Ovary (tissue), 9 donors: ENCODE data around the gene AGPS. TPM values are rescaled to one million over a fixed set of nuclear protein-coding genes. Genes with fewer than 3 reads are reported as not detected.
"Not testable (repeated sequence)": the region's sequence is repeated elsewhere in the genome, so short reads cannot be mapped to it uniquely, and the experiment has no call there.

Source experiments
- DNase-seq, 5 donors: peaks; one replicate each; pipeline ENCODE4 v3.0.0-alpha.2; 2019 to 2020
- H3K27ac ChIP-seq, 2 donors: fragments of 200-600 bp; one replicate each; pipeline versions ENCODE4 v1.5.1 to v1.8.0; 2019 to 2022
- H3K27me3 ChIP-seq: fragments of 200-600 bp; one replicate; pipeline ENCODE4 v1.8.0; 2022
- H3K36me3 ChIP-seq: fragments of 200-600 bp; sonication (generic); one replicate; pipeline ENCODE4 v1.5.1; 2019
- H3K4me1 ChIP-seq: one replicate; pipeline ENCODE4 v1.8.1; 2013; ENCODE audit warnings: mild to moderate bottlenecking, moderate library complexity; ENCODE audit not compliant: insufficient read depth
- H3K4me3 ChIP-seq: fragments of 200-600 bp; sonication (generic); one replicate; pipeline ENCODE4 v1.5.1; 2017
- H3K9me3 ChIP-seq, 2 donors: fragments of 200-600 bp in 1 of 2; sonication (generic) in 1 of 2; one replicate each; pipeline versions ENCODE4 v1.5.1 to v1.8.1; 2013 to 2019; ENCODE audit warnings: mild to moderate bottlenecking in 1 of 2, moderate library complexity in 1 of 2
- CTCF ChIP-seq, 3 donors: fragments of 450-650 bp in 2 of 3; fragments of 200-600 bp in 1 of 3; IDR thresholded peaks; one replicate each; pipeline versions ENCODE4 v1.5.1 to v1.8.0; 2016 to 2022; ENCODE audit warnings: antibody characterized with exemption in 3 of 3, mild to moderate bottlenecking in 1 of 3
- EP300 ChIP-seq: sonication (generic); formaldehyde crosslinking; IDR thresholded peaks from one replicate; pipeline ENCODE4 v1.6.1; 2017; ENCODE audit warnings: antibody characterized with exemption
- POLR2A ChIP-seq: fragments of 450-650 bp; IDR thresholded peaks from one replicate; pipeline ENCODE4 v1.6.1; 2017; ENCODE audit warnings: antibody characterized with exemption, mild to moderate bottlenecking, moderate library complexity
- WGBS, 3 donors: extraction: QIAGEN DNeasy Blood & Tissue Kit in 1 of 3; methylation state at CpG; one replicate each; pipeline versions ENCODE4 v1.1.5 to v1.1.7; 2013 to 2017; 5-methylcytosine and 5-hydroxymethylcytosine counted together
- intact Hi-C, 4 donors: fragments of 100-400 bp; cut with DNase I; formaldehyde crosslinking; loops; one replicate each; pipeline versions ENCODE4 v1.11.0 to v1.15.1; 2022 to 2023
- polyA plus RNA-seq, 2 donors: library from polyadenylated mRNA; stranded (reverse); fragments of 200-250 nt in 1 of 2; fragments of 350-450 nt in 1 of 2; fragmentation: Illumina TruSeq in 1 of 2; extraction: RNeasy Lipid Tissue Mini Kit (QIAGEN cat#74804) in 1 of 2; gene quantifications; one replicate each; pipeline ENCODE4 v1.2.3, GENCODE V29; 2013 to 2014
- total RNA-seq, 7 donors: library from RNA; depleted of rRNA in 2 of 7; stranded (reverse); fragments of >200 nt in 2 of 7; fragmentation: NEBNext Ultra II Directional in 3 of 7; extraction: Animal tissue kit (Norgen Biotek cat#: 25700) in 3 of 7; gene quantifications; one replicate each; pipeline versions ENCODE4 v1.1.0 to v1.2.4, GENCODE V29; 2016 to 2023
- donor health status: DM: no; HTN: no; CAD: no; lungs with moderate emphysema.
- donor health status: DM: no; HTN: no; CAD: no.
- donor health status: Bipolar disorder and iron deficiency.
- donor health status: DM: yes; HTN: yes; CAD: no.
- donor health status: DM: no; HTN: no; CAD: no.
- donor health status: DM: yes; HTN: yes; CAD: no.

Gene AGPS
- total and polyA plus RNA-seq, 9 donors: 5.4 to 31.5 (median 21.3) TPM

GRCh38 chr2:177445200-177445599, 52.6 kb downstream of the AGPS start:
- peaks cover 0 to 3% of the 10 kb centered on the region in 2 donors for H3K9me3 ChIP-seq
- intact Hi-C loops: no loop called here
- H3K4me3 ChIP-seq: no peak overlapping the region
- no peaks in the 10 kb centered on the region for H3K27me3 ChIP-seq
- TF ChIP-seq POLR2A: no peak
- TF ChIP-seq EP300: no peak
- TF ChIP-seq CTCF (IDR thresholded peaks at IDR 0.05): no peak
- H3K27ac ChIP-seq: no peak overlapping the region
- no peaks in the 10 kb centered on the region for H3K4me1 ChIP-seq
- no peak for DNase-seq
- WGBS, 3 donors: 83 to 89% (median 84%) methylated on average over 1 of the region's 1 CpG
- H3K36me3 ChIP-seq: no peaks in the 10 kb centered on the region

GRCh38 chr2:177448031-177448430, 55.5 kb downstream of the AGPS start:
- intact Hi-C loops: no loop called here
- Histone ChIP-seq H3K4me1 (no peaks in the 10 kb centered on the region), H3K9me3 (peaks cover 0 to 3% of the 10 kb centered on the region in 2 donors), H3K36me3 (no peaks in the 10 kb centered on the region), H3K27me3 (no peaks in the 10 kb centered on the region), H3K4me3 (no peak overlapping the region), H3K27ac (no peak overlapping the region)
- TF ChIP-seq EP300 (no peak), CTCF (IDR thresholded peaks at IDR 0.05) (no peak), POLR2A (no peak)
- no peak for DNase-seq
- 86 to 89% (median 88%) methylated on average over 2 of the region's 2 CpGs for WGBS, 3 donors

GRCh38 chr2:177449159-177449558, 56.6 kb downstream of the AGPS start:
- TF ChIP-seq POLR2A: no peak
- TF ChIP-seq CTCF (IDR thresholded peaks at IDR 0.05): no peak
- TF ChIP-seq EP300: no peak
- 95 to 97% (median 95%) methylated on average over 2 of the region's 2 CpGs for WGBS, 3 donors
- no peak for DNase-seq
- intact Hi-C loops: no loop called here
- Histone ChIP-seq H3K4me1 (no peaks in the 10 kb centered on the region), H3K36me3 (no peaks in the 10 kb centered on the region), H3K9me3 (peaks cover 0 to 3% of the 10 kb centered on the region in 2 donors), H3K4me3 (no peak overlapping the region), H3K27me3 (no peaks in the 10 kb centered on the region), H3K27ac (no peak overlapping the region)

- Histone ChIP-seq H3K36me3 (no peaks in the 10 kb centered on the region), H3K27me3 (no peaks in the 10 kb centered on the region), H3K4me1 (no peaks in the 10 kb centered on the region), H3K4me3 (no peak overlapping the region), H3K27ac (no peak overlapping the region), H3K9me3 (no peaks in the 10 kb centered on the region)
- TF ChIP-seq EP300 (no peak), POLR2A (no peak), CTCF (IDR thresholded peaks at IDR 0.05) (no peak)
- 95 to 99% (median 98%) methylated on average over 3 of the region's 3 CpGs for WGBS, 3 donors
- no peak for DNase-seq
- intact Hi-C loops: no loop called here
Observed at GRCh38 chr2:177455187-177455586, 62.6 kb downstream of the AGPS start.

GRCh38 chr2:177459756-177460155, 67.2 kb downstream of the AGPS start:
- H3K9me3 ChIP-seq, intact Hi-C loops, DNase-seq, H3K4me3 ChIP-seq, H3K36me3 ChIP-seq, H3K27ac ChIP-seq, H3K4me1 ChIP-seq, H3K27me3 ChIP-seq: not testable (repeated sequence)
- 85 to 98% (median 98%) methylated on average over 1 of the region's 1 CpG for WGBS, 3 donors
